ENCODE measurements around the gene PDLIM3. TPM values are rescaled to one million over a fixed set of nuclear protein-coding genes. Genes with fewer than 3 reads are reported as not detected.

The PDLIM3 gene
- total and polyA plus RNA-seq, 2 of the 13 experiments (the other 11 are each of a cell fraction or from before 2014, with no cell fraction given): 5.9 to 14.0 TPM

- no peak for TF ChIP-seq TARDBP (CRISPR knock-in tag; IDR thresholded peaks at IDR 0.05)
- peak; percentile 23; the same call in 1 of the 2 replicates for TF ChIP-seq ZNF644 (CRISPR knock-in tag; IDR thresholded peaks at IDR 0.05; ENCODE audit: low read depth)
- no peak for TF ChIP-seq ZNF281 (CRISPR knock-in tag; IDR thresholded peaks at IDR 0.05; ENCODE audit: borderline replicate concordance)
- peak; percentile 56 for TF ChIP-seq ELF3 (CRISPR knock-in tag; IDR thresholded peaks at IDR 0.05)
- no peak for TF ChIP-seq HHEX (CRISPR knock-in tag; IDR thresholded peaks at IDR 0.05)
- TF ChIP-seq ZHX1 (CRISPR knock-in tag; IDR thresholded peaks at IDR 0.05; ENCODE audit: low read depth): no peak
- TF ChIP-seq ZNF24 (IDR thresholded peaks at IDR 0.05): no peak
- TF ChIP-seq FIP1L1 (IDR thresholded peaks at IDR 0.05; ENCODE audit: borderline replicate concordance, insufficient read depth, low read depth, low read length): no peak
- peak; percentile 37; the same call in 1 of the 2 replicates for TF ChIP-seq ZMYM4 (CRISPR knock-in tag; IDR thresholded peaks at IDR 0.05)
- peak; percentile 95 for TF ChIP-seq MAFF (IDR thresholded peaks at IDR 0.05; ENCODE audit: low read depth, low read length)
- peak; percentile 82 for TF ChIP-seq MAFG (CRISPR knock-in tag; IDR thresholded peaks at IDR 0.05)
- peak; percentile 53; the same call in 1 of the 2 replicates for TF ChIP-seq ZNF891 (CRISPR knock-in tag; IDR thresholded peaks at IDR 0.05)
- TF ChIP-seq ZNF878 (CRISPR knock-in tag; IDR thresholded peaks at IDR 0.05): no peak
- 0 out of 2 replicates have a peak, but pooled peaks have one; percentile 13 for TF ChIP-seq CBX5 (CRISPR knock-in tag; IDR thresholded peaks at IDR 0.05; ENCODE audit: borderline replicate concordance)
- no peak for TF ChIP-seq ZNF83 (CRISPR knock-in tag; IDR thresholded peaks at IDR 0.05; ENCODE audit: borderline replicate concordance)
- TF ChIP-seq NFYB (CRISPR knock-in tag; IDR thresholded peaks at IDR 0.05): 0 out of 2 replicates have a peak, but pooled peaks have one; percentile 20
- TF ChIP-seq ZNF687 (CRISPR knock-in tag; IDR thresholded peaks at IDR 0.05): peak; percentile 59
- no peak for TF ChIP-seq IRF1 (CRISPR knock-in tag; IDR thresholded peaks at IDR 0.05; ENCODE audit: low read depth)
- peak; percentile 97 for TF ChIP-seq SIX4 (CRISPR knock-in tag; IDR thresholded peaks at IDR 0.05)
- TF ChIP-seq TOE1 (CRISPR knock-in tag; IDR thresholded peaks at IDR 0.05): no peak
Measured at GRCh38 chr4:185573651-185574199, 38.4 kb upstream of the PDLIM3 start (continued).
